Lung (tissue), 12 donors: ENCODE data around the gene PPM1H. TPM values are rescaled to one million over a fixed set of nuclear protein-coding genes. Genes with fewer than 3 reads are reported as not detected.

Source experiments
- ATAC-seq: fragments of 200-7000 bp; cut with Tn5 transposase; one replicate; pipeline ENCODE4 v1.9.1; 2020; ENCODE audit warnings: moderate number of reproducible peaks; ENCODE audit not compliant: insufficient read depth, low FRiP score
- DNase-seq, 3 donors: peaks; one replicate each; pipeline ENCODE4 v3.0.0-alpha.2; 2013 to 2017
- H3K27ac ChIP-seq, 2 donors: one replicate each; pipeline ENCODE4 v1.5.1; 2013; ENCODE audit warnings: mild to moderate bottlenecking in 2 of 2, moderate library complexity in 2 of 2, control low read depth in 1 of 2, inconsistent platforms in 1 of 2, low read depth in 1 of 2, low read length in 1 of 2
- H3K27me3 ChIP-seq, 3 donors: one replicate each; pipeline ENCODE4 v1.5.1; 2013; ENCODE audit warnings: low read length in 2 of 3; ENCODE audit not compliant: control insufficient read depth in 3 of 3, insufficient read depth in 3 of 3
- H3K36me3 ChIP-seq, 4 donors: one replicate each; pipeline ENCODE4 v1.5.1; 2013; ENCODE audit warnings: low read length in 4 of 4, mild to moderate bottlenecking in 1 of 4, moderate library complexity in 1 of 4; ENCODE audit not compliant: control insufficient read depth in 4 of 4, insufficient read depth in 4 of 4
- H3K4me1 ChIP-seq, 5 donors: one replicate each; pipeline ENCODE4 v1.5.1; 2013; ENCODE audit warnings: low read length in 5 of 5, mild to moderate bottlenecking in 2 of 5, moderate library complexity in 1 of 5; ENCODE audit not compliant: control insufficient read depth in 5 of 5, insufficient read depth in 5 of 5
- H3K4me3 ChIP-seq: one replicate; pipeline ENCODE4 v1.5.1; 2013; ENCODE audit warnings: mild to moderate bottlenecking, control low read depth, moderate library complexity
- H3K9ac ChIP-seq, 2 donors: one replicate each; pipeline ENCODE4 v1.5.1; 2013; ENCODE audit warnings: low read length in 2 of 2, control low read depth in 1 of 2; ENCODE audit not compliant: insufficient read depth in 1 of 2
- H3K9me3 ChIP-seq, 4 donors: one replicate each; pipeline ENCODE4 v1.5.1; 2013; ENCODE audit warnings: low read length in 3 of 4, mild to moderate bottlenecking in 1 of 4, moderate library complexity in 1 of 4; ENCODE audit not compliant: control insufficient read depth in 4 of 4, insufficient read depth in 3 of 4
- WGBS, 2 donors: extraction: QIAGEN DNeasy Blood & Tissue Kit; methylation state at CpG; one replicate each; pipeline ENCODE4 v1.1.7; 2013; 5-methylcytosine and 5-hydroxymethylcytosine counted together
- polyA plus RNA-seq, 2 donors: library from polyadenylated mRNA; stranded (reverse); fragments of 200-250 nt; gene quantifications; one replicate each; pipeline ENCODE4 v1.2.1, GENCODE V29; 2013
- total RNA-seq, 2 donors: library from RNA; depleted of rRNA in 1 of 2; stranded (reverse); fragments of >200 nt in 1 of 2; gene quantifications; one replicate each; pipeline ENCODE4 v1.2.1, GENCODE V29; 2014 to 2021
- TF ChIP-seq, protein P1 (sequence below): IDR thresholded peaks from 2 replicates; pipeline ENCODE4 v1.5.1; 2012; ENCODE audit warnings: mild to moderate bottlenecking; ENCODE audit errors: control extremely low read depth, extremely low read depth
- donor health status: control.
- donor health status: control.
- donor health status: Bipolar disorder and iron deficiency.
- donor health status: healthy.
- donor health status: DM: yes; HTN: yes; CAD: no.

PPM1H gene
- total and polyA plus RNA-seq, 4 donors, result 2.0 to 11.2 (median 5.7) TPM

DNA sequence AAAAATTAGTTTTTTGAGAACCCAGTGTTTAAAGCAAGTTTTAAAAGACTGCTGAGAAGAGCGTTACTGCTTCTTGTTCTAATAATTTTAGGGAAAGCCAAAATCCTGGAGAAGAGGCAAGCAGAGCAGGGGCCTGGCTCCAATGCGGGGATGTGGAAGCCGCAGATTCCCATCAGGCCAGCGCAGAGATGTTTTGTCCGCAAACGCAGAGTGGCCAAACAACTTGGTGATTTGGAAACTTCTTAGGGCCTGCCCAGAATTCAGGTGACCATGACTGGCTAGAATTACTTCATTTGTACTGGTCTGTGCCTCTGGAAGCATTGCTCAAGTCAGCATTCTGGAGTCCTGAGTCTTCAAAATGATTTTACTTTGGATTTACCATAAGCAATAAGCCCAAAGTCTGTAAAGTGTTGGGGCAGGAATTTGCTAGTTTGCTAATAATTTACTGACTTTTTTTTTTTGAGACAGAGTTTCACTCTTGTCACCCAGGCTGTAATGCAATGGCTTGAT lies 208.4 kb downstream of the PPM1H start:
- DNase-seq (no peak), ATAC-seq (no peak)
- TF ChIP-seq, protein P1, sequence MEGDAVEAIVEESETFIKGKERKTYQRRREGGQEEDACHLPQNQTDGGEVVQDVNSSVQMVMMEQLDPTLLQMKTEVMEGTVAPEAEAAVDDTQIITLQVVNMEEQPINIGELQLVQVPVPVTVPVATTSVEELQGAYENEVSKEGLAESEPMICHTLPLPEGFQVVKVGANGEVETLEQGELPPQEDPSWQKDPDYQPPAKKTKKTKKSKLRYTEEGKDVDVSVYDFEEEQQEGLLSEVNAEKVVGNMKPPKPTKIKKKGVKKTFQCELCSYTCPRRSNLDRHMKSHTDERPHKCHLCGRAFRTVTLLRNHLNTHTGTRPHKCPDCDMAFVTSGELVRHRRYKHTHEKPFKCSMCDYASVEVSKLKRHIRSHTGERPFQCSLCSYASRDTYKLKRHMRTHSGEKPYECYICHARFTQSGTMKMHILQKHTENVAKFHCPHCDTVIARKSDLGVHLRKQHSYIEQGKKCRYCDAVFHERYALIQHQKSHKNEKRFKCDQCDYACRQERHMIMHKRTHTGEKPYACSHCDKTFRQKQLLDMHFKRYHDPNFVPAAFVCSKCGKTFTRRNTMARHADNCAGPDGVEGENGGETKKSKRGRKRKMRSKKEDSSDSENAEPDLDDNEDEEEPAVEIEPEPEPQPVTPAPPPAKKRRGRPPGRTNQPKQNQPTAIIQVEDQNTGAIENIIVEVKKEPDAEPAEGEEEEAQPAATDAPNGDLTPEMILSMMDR, result no peak
- Histone ChIP-seq H3K27ac (no peak overlapping the region), H3K36me3 (no peaks in the 10 kb centered on the region), H3K4me1 (peaks cover 0 to 13% (median 7%) of the 10 kb centered on the region in 5 donors), H3K9ac (no peak overlapping the region), H3K4me3 (no peak overlapping the region), H3K27me3 (no peaks in the 10 kb centered on the region), H3K9me3 (no peaks in the 10 kb centered on the region)
- WGBS, 2 donors, result 91 to 96% methylated on average over 6 of the region's 6 CpGs

DNA sequence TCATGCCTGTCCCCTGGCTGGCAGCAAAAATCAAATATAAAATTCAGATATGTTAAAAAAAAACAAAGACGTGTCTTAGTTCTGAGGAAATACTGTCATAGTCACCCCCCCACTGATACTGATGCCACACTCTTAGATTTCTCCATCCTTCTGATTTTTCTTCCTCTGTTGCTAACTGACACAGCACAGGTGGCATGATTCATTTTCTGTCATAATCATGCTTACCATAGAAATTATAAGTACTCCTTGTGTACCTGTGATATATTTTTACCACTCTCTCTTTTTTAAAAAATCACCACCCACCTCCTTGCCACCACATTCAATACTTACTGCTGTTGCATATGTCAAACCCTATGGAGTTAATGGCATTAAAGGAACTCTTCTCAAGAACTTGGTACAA lies 209.2 kb downstream of the PPM1H start:
- WGBS, 2 donors, result 41 to 74% methylated on average over 1 of the region's 1 CpG
- no peak for ATAC-seq
- Histone ChIP-seq H3K9me3 (no peaks in the 10 kb centered on the region), H3K9ac (no peak overlapping the region), H3K4me1 (peaks cover 0 to 17% (median 9%) of the 10 kb centered on the region in 5 donors), H3K27me3 (no peaks in the 10 kb centered on the region), H3K36me3 (no peaks in the 10 kb centered on the region), H3K4me3 (no peak overlapping the region), H3K27ac (no peak overlapping the region)
- DNase-seq, result no peak
- TF ChIP-seq, protein P1, result no peak

DNA sequence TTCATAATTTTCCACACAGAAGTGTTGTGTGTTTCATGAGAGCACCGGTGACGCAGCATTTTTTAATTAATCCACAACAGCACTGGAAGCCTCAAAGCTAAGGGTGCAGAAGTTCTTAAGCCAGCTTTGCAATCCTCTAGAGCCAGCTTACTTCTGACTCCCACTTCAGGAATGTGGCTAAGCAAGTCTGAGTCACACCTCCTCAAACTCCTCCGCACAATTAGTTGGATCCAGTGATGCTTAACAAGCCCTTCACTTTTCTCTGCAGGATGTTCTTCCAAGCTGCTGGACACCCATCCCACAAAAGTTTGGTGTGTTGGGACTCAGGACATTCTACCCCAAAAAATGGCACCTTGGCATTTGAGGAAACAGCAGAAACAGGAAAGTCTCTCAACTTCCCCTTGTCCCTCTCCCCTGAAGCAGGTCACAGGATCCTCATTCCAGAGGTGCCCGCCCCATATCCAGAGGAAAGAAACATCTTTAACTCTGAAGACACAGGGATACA lies 210.0 kb downstream of the PPM1H start:
- no peaks in the 10 kb centered on the region for H3K27me3 ChIP-seq
- ATAC-seq (peak; percentile 91), DNase-seq (peak; percentile 59 to 81 (median 65))
- TF ChIP-seq, protein P1, result no peak
- H3K9ac ChIP-seq, result no peak overlapping the region
- no peaks in the 10 kb centered on the region for H3K9me3 ChIP-seq
- H3K4me1 ChIP-seq, result peaks cover 0 to 18% (median 10%) of the 10 kb centered on the region in 5 donors
- peak overlapping the region in 1 of 2 donors; percentile 51 for H3K27ac ChIP-seq
- 60 to 77% methylated on average over 4 of the region's 4 CpGs for WGBS, 2 donors
- H3K4me3 ChIP-seq, result no peak overlapping the region
- no peaks in the 10 kb centered on the region for H3K36me3 ChIP-seq

DNA sequence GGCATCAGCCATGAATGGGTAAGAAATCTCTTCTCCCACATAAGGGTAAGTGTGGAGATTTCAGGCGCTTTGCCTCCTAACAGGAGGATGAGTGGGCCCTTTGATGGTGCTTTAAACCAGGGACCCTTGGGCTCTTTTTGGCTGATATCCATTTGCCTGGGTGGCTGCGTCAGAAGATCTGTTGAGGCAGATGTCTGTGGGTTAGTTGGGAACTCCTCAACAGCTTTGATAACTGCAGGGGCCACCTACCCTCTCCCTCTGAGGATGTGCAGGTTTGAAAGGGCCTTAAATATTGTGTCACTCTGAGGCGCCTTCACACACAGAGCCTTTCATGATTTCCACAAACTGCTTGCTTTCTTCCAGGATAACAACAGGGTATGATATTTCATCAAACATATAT lies 210.7 kb downstream of the PPM1H start:
- no peak for DNase-seq
- WGBS, 2 donors, result 94 to 97% methylated on average over 3 of the region's 3 CpGs
- ATAC-seq, result no peak
- TF ChIP-seq, protein P1, result no peak
- peaks cover 0 to 14% (median 10%) of the 10 kb centered on the region in 5 donors for H3K4me1 ChIP-seq
- H3K9me3 ChIP-seq, result no peaks in the 10 kb centered on the region
- no peaks in the 10 kb centered on the region for H3K27me3 ChIP-seq
- H3K27ac ChIP-seq, result peak overlapping the region in 1 of 2 donors; percentile 50
- H3K36me3 ChIP-seq, result no peaks in the 10 kb centered on the region
- H3K9ac ChIP-seq, result no peak overlapping the region
- no peak overlapping the region for H3K4me3 ChIP-seq
